Tibial nerve (tissue), 4 donors: Measurements from ENCODE around the gene EIF3L. TPM values are rescaled to one million over a fixed set of nuclear protein-coding genes. Genes with fewer than 3 reads are reported as not detected.

ENCODE experiments used
- DNase-seq, 2 donors: peaks; one replicate each; pipeline ENCODE4 v3.0.0-alpha.2; 2019; ENCODE audit warnings: low spot score in 2 of 2
- H3K27ac ChIP-seq, 4 donors: fragments of 200-600 bp; sonication (generic) in 3 of 4; one replicate each; pipeline ENCODE4 v1.5.1; 2017 to 2019; ENCODE audit warnings: mild to moderate bottlenecking in 1 of 4
- H3K27me3 ChIP-seq, 2 donors: fragments of 200-600 bp; sonication (generic) in 1 of 2; one replicate each; pipeline versions ENCODE4 v1.5.1 to v1.6.0; 2017 to 2019
- H3K36me3 ChIP-seq, 3 donors: fragments of 200-600 bp; sonication (generic); one replicate each; pipeline ENCODE4 v1.5.1; 2018 to 2019
- H3K4me1 ChIP-seq, 4 donors: fragments of 200-600 bp; sonication (generic) in 3 of 4; one replicate each; pipeline ENCODE4 v1.5.1; 2017 to 2019
- H3K4me3 ChIP-seq, 4 donors: fragments of 200-600 bp; sonication (generic) in 3 of 4; one replicate each; pipeline ENCODE4 v1.5.1; 2017 to 2019; ENCODE audit warnings: mild to moderate bottlenecking in 1 of 4, moderate library complexity in 1 of 4
- H3K9me3 ChIP-seq, 4 donors: fragments of 200-600 bp; sonication (generic) in 3 of 4; one replicate each; pipeline ENCODE4 v1.5.1; 2017 to 2019
- EP300 ChIP-seq, 2 donors: sonication (generic); formaldehyde crosslinking; IDR thresholded peaks; one replicate each; pipeline ENCODE4 v1.6.1; 2017; ENCODE audit warnings: antibody characterized with exemption in 2 of 2, mild to moderate bottlenecking in 1 of 2
- POLR2A ChIP-seq, 2 donors: fragments of 450-650 bp; IDR thresholded peaks; one replicate each; pipeline ENCODE4 v1.6.1; 2017; ENCODE audit warnings: antibody characterized with exemption in 2 of 2, mild to moderate bottlenecking in 2 of 2, moderate library complexity in 2 of 2
- WGBS, 2 donors: methylation state at CpG; one replicate each; pipeline ENCODE4 v1.1.5; 2018; 5-methylcytosine and 5-hydroxymethylcytosine counted together
- total RNA-seq, 4 donors: library from RNA; depleted of rRNA; stranded (reverse); fragments of >200 nt; gene quantifications; one replicate each; pipeline ENCODE4 v1.1.0, GENCODE V29; 2016
- TF ChIP-seq, protein P1 (sequence below), 5 experiments: fragments of 200-600 bp in 3 of 5; fragments of 450-650 bp in 2 of 5; sonication (generic) in 3 of 5; IDR thresholded peaks; one replicate each; pipeline ENCODE4 v1.5.1; 2016 to 2019; ENCODE audit warnings: antibody characterized with exemption in 5 of 5, mild to moderate bottlenecking in 3 of 5, moderate library complexity in 2 of 5

The EIF3L gene
- total RNA-seq, 4 donors from 2014 or later = 271 to 291 (median 274) TPM

- Histone ChIP-seq H3K4me1 (no peaks in the 10 kb centered on the region), H3K4me3 (no peak overlapping the region), H3K36me3 (peaks cover 2 to 94% (median 7%) of the 10 kb centered on the region in 3 donors), H3K9me3 (no peaks in the 10 kb centered on the region), H3K27me3 (no peaks in the 10 kb centered on the region), H3K27ac (no peak overlapping the region)
- WGBS, 2 donors = 81 to 89% methylated on average over 4 of the region's 4 CpGs
- DNase-seq = no peak
- TF ChIP-seq, protein P1, sequence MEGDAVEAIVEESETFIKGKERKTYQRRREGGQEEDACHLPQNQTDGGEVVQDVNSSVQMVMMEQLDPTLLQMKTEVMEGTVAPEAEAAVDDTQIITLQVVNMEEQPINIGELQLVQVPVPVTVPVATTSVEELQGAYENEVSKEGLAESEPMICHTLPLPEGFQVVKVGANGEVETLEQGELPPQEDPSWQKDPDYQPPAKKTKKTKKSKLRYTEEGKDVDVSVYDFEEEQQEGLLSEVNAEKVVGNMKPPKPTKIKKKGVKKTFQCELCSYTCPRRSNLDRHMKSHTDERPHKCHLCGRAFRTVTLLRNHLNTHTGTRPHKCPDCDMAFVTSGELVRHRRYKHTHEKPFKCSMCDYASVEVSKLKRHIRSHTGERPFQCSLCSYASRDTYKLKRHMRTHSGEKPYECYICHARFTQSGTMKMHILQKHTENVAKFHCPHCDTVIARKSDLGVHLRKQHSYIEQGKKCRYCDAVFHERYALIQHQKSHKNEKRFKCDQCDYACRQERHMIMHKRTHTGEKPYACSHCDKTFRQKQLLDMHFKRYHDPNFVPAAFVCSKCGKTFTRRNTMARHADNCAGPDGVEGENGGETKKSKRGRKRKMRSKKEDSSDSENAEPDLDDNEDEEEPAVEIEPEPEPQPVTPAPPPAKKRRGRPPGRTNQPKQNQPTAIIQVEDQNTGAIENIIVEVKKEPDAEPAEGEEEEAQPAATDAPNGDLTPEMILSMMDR (IDR thresholded peaks at IDR 0.05) = no peak
- TF ChIP-seq EP300 (IDR thresholded peaks at IDR 0.05) (no peak), POLR2A (IDR thresholded peaks at IDR 0.05) (no peak)
Measured at GRCh38 chr22:37917874-37918548, 68.8 kb downstream of the EIF3L start.

DNA sequence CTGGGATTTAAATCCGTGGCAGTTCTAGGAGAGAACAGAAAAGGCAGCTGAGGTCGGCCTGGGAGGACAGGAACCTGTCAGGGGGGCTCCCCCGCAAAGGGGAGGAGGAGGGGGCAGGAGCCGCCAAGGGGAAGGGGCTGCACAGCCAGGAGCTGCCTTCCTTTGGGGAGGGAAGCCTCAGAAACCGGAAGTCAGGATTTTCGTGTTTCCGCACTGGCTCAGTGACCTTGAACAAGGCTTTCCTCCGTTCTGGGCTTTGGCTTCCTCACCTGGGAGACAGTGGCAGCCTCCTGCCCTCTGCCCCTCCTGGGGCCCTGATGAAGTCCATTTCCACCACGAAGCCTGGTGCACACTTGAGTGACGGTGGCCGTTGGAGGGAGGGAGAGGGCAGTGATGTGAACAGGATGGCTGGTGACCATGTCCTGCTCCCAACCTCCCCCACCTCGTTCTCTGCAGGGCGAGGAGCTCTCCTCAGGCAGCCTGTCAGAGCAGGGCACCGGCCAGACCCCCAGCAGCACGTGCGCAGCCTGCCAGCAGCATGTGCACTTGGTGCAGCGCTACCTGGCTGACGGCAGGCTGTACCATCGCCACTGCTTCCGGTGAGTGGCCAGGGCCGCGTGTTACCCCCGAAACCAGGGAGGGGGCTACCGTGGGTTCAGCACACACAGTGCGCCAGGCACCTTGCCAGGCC, 69.5 kb downstream of the EIF3L start:
- Histone ChIP-seq H3K9me3 (no peaks in the 10 kb centered on the region), H3K27ac (no peak overlapping the region), H3K4me3 (no peak overlapping the region), H3K4me1 (no peaks in the 10 kb centered on the region), H3K36me3 (peaks cover 2 to 94% (median 7%) of the 10 kb centered on the region in 3 donors), H3K27me3 (no peaks in the 10 kb centered on the region)
- WGBS, 2 donors = 73 to 90% methylated on average over 16 to 25 of the region's 25 CpGs
- TF ChIP-seq POLR2A (IDR thresholded peaks at IDR 0.05) = no peak
- no peak for TF ChIP-seq EP300 (IDR thresholded peaks at IDR 0.05)
- TF ChIP-seq, protein P1 (IDR thresholded peaks at IDR 0.05) = no peak
- no peak for DNase-seq

DNA sequence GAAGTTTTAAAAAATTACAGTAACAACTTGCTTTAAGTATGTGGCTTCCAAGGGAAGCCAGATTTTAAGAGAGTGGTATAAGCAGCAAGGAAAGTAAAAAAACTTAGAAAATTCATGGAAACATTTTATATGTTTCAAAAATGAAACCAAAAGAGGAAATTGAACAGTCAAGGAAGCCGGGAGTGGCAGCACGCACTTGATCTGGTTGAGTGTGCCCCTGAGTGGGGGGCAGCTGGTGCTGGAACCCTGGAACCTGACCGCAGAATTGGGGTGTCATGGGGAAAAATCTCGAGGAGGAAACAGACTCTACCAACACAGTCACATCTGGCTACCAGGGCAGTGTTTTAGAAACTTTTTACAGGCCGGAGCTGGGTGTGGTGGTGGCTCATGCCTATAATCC, 70.9 kb downstream of the EIF3L start:
- H3K27me3 ChIP-seq = no peaks in the 10 kb centered on the region
- H3K27ac ChIP-seq = peak overlapping the region in 1 of 4 donors; percentile 16
- peaks cover 2 to 94% (median 7%) of the 10 kb centered on the region in 3 donors for H3K36me3 ChIP-seq
- no peak for TF ChIP-seq POLR2A (IDR thresholded peaks at IDR 0.05)
- TF ChIP-seq, protein P1 (IDR thresholded peaks at IDR 0.05) = no peak
- no peak for TF ChIP-seq EP300 (IDR thresholded peaks at IDR 0.05)
- no peaks in the 10 kb centered on the region for H3K4me1 ChIP-seq
- no peak for DNase-seq
- H3K4me3 ChIP-seq = no peak overlapping the region
- no peaks in the 10 kb centered on the region for H3K9me3 ChIP-seq
- WGBS, 2 donors = 78 to 91% methylated on average over 5 of the region's 5 CpGs

DNA sequence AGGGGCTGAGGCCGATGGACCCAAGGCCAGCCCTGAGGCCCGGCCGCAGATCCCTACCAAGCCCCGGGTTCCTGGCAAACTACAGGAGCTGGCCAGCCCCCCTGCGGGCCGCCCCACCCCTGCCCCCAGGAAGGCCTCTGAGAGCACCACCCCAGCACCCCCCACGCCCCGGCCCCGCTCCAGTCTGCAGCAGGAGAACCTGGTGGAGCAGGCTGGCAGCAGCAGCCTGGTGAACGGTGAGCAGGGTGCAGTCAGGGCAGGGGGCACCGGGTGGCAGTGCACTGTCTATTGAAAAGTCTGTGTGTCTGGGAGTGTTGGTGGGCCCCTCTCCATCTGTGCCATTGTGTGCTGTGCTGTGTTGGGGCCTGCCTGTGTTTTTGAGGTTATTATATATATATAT, 73.0 kb downstream of the EIF3L start:
- Histone ChIP-seq H3K27ac (no peak overlapping the region), H3K36me3 (peaks cover 2 to 95% (median 14%) of the 10 kb centered on the region in 3 donors)

More for the DNA sequence above, 73.0 kb downstream of the EIF3L start:
- TF ChIP-seq POLR2A (IDR thresholded peaks at IDR 0.05) (no peak), EP300 (IDR thresholded peaks at IDR 0.05) (no peak)
- TF ChIP-seq, protein P1 (IDR thresholded peaks at IDR 0.05) = no peak
- WGBS, 2 donors = 66 to 81% methylated on average over 3 to 6 of the region's 11 CpGs
- H3K4me3 ChIP-seq = no peak overlapping the region
- DNase-seq = no peak
- H3K4me1 ChIP-seq = no peaks in the 10 kb centered on the region
- H3K27me3 ChIP-seq = no peaks in the 10 kb centered on the region
- no peaks in the 10 kb centered on the region for H3K9me3 ChIP-seq
